Stimulated activated naive B cell treated with anti-CD40 and anti-IgM and Interleukin-4, amounts not matched to agents 10 μg/mL and 1 μg/mL and 100 μg/mL, for 72 hours (primary cell): Measurements from ENCODE around the gene FHIT.
A peak's percentile ranks its signal among the peaks of the same experiment; 100 is the strongest.
"Not testable (repeated sequence)": the region's sequence is repeated elsewhere in the genome, so short reads cannot be mapped to it uniquely, and the experiment has no call there.

Experiments used
- ATAC-seq, 2 donors: fragments of 150-1000 bp; cut with Tn5 transposase; replicated peaks; 2 replicates each; pipeline ENCODE4 v1.10.0; 2021; ENCODE audit warnings: moderate library complexity in 1 of 2
- DNase-seq: peaks from one replicate; pipeline ENCODE4 v3.0.0; 2021
- H3K27ac Mint-ChIP-seq: one replicate; pipeline ENCODE4 v1.8.0; 2022; ENCODE audit warnings: mild to moderate bottlenecking, mixed read lengths
- H3K27me3 Mint-ChIP-seq, 2 donors: one replicate each; pipeline ENCODE4 v1.8.0; 2022; ENCODE audit warnings: mixed read lengths in 2 of 2
- H3K36me3 Mint-ChIP-seq, 2 donors: one replicate each; pipeline ENCODE4 v1.8.0; 2022; ENCODE audit warnings: mixed read lengths in 2 of 2, mild to moderate bottlenecking in 1 of 2
- H3K4me1 Mint-ChIP-seq, 2 donors: one replicate each; pipeline ENCODE4 v1.8.0; 2022; ENCODE audit warnings: mixed read lengths in 2 of 2, mild to moderate bottlenecking in 1 of 2
- H3K4me3 Mint-ChIP-seq, 2 donors: one replicate each; pipeline ENCODE4 v1.8.0; 2022; ENCODE audit warnings: mild to moderate bottlenecking in 2 of 2, mixed read lengths in 2 of 2, moderate library complexity in 1 of 2
- H3K9me3 Mint-ChIP-seq, 2 donors: one replicate each; pipeline ENCODE4 v1.8.0; 2022; ENCODE audit warnings: mixed read lengths in 2 of 2, mild to moderate bottlenecking in 1 of 2

The FHIT gene

GRCh38 chr3:61029194-61029593 lies 222.1 kb downstream of the FHIT start:
- DNase-seq = no peak
- Mint-ChIP-seq H3K4me3 (no peak overlapping the region), H3K27ac (no peak overlapping the region), H3K27me3 (no peaks in the 10 kb centered on the region), H3K36me3 (peaks cover 0 to 3% of the 10 kb centered on the region in 2 donors), H3K9me3 (peaks cover 0 to 4% of the 10 kb centered on the region in 2 donors), H3K4me1 (peaks cover 0 to 2% of the 10 kb centered on the region in 2 donors)
- no peak for ATAC-seq

DNA sequence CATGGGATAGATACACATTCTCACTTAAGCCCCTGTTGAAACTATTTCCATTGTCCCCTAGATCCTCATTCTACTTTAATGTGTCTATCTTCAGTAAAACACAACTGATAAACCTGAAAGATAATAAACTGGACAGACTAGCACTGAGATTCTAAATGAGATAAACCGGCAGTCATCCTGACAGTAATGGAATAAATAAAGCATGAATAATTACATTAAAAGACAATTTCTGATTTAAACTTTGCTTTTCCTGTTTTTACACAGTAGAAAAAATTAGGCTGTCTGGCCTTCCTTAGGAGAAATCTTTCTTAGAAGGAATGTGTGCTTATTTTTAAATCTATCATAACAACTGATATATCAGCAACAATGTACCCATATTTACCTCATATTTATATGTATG lies 232.4 kb downstream of the FHIT start:
- Mint-ChIP-seq H3K9me3 (peaks cover 19% of the 10 kb centered on the region in 2 donors), H3K4me3 (no peak overlapping the region), H3K4me1 (no peaks in the 10 kb centered on the region), H3K36me3 (peaks cover 16 to 18% of the 10 kb centered on the region in 2 donors), H3K27ac (no peak overlapping the region), H3K27me3 (no peaks in the 10 kb centered on the region)
- no peak for DNase-seq
- no peak for ATAC-seq

- H3K27ac Mint-ChIP-seq, ATAC-seq, DNase-seq, H3K4me3 Mint-ChIP-seq, H3K27me3 Mint-ChIP-seq, H3K4me1 Mint-ChIP-seq: not testable (repeated sequence)
- Mint-ChIP-seq H3K9me3 (peaks cover 5 to 12% of the 10 kb centered on the region in 2 donors), H3K36me3 (peaks cover 14 to 16% of the 10 kb centered on the region in 2 donors)
Observed at GRCh38 chr3:61017028-61017427, 234.2 kb downstream of the FHIT start.

DNA sequence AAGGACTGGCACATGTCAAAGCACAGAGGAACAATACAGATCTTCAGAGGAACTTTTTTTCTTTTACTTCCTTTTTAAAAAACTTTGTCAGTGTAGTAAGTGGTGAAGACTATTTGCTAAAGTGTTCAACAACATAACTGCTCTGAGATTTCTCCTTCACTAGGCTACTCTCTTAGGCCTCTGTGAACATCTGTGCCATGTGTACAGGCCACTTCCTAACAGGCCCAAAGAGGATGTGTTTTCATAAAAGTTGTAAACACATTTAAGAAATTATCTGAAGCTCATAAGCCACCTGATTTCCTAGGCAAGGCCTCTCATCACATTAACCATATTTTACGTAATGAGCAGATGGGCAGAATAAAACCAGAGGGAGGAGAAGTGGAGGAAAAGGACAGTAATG lies 235.4 kb downstream of the FHIT start:
- peaks cover 0 to 4% of the 10 kb centered on the region in 2 donors for H3K9me3 Mint-ChIP-seq
- H3K4me3 Mint-ChIP-seq = no peak overlapping the region
- no peaks in the 10 kb centered on the region for H3K27me3 Mint-ChIP-seq
- DNase-seq = no peak
- H3K4me1 Mint-ChIP-seq = no peaks in the 10 kb centered on the region
- ATAC-seq = no peak
- no peak overlapping the region for H3K27ac Mint-ChIP-seq
- H3K36me3 Mint-ChIP-seq = peaks cover 7 to 8% of the 10 kb centered on the region in 2 donors

DNA sequence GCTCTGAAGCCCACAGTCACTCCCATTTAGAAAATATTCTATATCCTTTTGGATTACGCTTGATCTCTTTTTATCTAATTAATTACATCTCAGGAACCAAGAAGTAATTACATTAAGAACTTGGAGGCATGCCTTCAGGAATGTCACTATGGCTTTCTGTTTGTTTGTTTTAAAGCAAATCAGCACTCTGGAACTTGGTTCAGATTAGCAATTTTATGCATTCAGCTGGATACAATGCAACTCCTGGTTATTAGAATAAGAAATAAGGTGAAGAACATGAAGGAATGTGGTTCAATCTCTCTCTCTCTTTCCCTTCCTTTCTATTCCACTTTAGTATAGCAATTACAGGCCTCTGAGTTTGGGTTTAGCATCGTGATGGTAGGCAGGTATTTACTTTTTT lies 235.8 kb downstream of the FHIT start:
- Mint-ChIP-seq H3K4me1 (no peaks in the 10 kb centered on the region), H3K9me3 (peaks cover 0 to 1% of the 10 kb centered on the region in 2 donors), H3K27ac (no peak overlapping the region), H3K4me3 (no peak overlapping the region), H3K36me3 (peaks cover 4 to 5% of the 10 kb centered on the region in 2 donors), H3K27me3 (no peaks in the 10 kb centered on the region)
- ATAC-seq = no peak
- no peak for DNase-seq

DNA sequence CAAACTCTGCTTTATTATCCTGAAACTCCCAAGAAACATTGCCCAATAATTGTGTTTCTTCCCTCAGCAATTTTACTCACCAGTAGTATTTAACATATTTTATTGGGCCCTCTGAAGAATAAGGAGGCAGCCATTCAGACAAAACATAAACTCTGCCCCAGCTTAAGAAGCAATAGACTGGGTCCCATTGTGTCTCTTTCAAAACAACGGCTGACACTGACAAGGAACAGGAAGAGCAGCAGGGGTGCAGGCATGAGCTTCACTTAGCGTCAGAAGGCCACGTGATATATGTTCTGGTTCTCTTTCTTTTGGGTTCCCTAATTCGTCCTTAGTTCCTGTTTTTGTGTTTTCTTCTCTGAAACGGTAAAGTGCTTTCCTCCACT lies 242.3 kb downstream of the FHIT start:
- no peaks in the 10 kb centered on the region for H3K27me3 Mint-ChIP-seq
- H3K4me1 Mint-ChIP-seq = peaks cover 17 to 26% of the 10 kb centered on the region in 2 donors
- peak overlapping the region; percentile 50 to 58 for H3K4me3 Mint-ChIP-seq
- ATAC-seq (peak; percentile 96 to 97), DNase-seq (peak; percentile 3)
- H3K9me3 Mint-ChIP-seq = peaks cover 4 to 6% of the 10 kb centered on the region in 2 donors
- H3K27ac Mint-ChIP-seq = peak overlapping the region; percentile 90
- H3K36me3 Mint-ChIP-seq = peaks cover 2 to 10% of the 10 kb centered on the region in 2 donors

DNA sequence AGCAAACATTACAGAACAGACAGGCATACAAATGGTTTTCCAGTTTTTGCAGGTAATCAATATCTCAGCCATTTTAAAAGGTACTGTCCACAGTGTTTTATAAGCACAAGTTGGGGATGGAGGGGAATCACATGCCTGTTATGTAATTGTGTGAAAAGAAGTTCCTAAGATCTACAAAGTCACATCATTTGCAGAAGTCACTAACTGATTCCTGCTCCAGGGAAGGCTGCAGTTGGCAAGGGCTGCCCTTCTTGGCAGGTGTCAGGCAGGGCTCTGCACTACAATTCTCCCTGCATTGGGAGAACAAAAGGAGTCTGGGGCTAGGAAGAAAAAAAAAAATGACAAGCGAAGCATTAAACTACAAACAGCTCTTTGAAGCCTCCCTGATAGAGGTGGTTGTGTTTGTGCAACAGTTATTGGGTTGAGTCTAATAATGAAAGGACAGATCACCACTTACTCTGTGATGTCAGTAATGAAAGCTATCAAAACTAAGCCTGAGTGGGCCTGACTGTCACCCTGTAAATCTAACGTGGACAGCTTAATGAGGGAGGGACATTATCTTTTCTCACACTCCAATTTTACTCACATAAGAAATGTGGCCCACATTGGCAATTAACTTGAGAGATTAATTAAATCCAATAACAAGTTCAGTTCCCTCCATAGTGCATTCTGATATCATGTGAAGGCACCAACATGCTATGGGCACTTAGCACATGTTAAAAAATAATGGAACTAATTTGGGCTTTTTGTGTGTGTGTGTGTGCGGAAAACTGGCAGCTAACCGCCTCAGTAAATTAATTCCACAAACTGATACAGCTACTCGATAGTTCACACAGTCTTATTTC lies 242.9 kb downstream of the FHIT start:
- Mint-ChIP-seq H3K36me3 (peaks cover 2 to 10% of the 10 kb centered on the region in 2 donors), H3K4me3 (peak overlapping the region in 1 of 2 donors; percentile 50), H3K27ac (peak overlapping the region; percentile 90), H3K9me3 (peaks cover 4 to 6% of the 10 kb centered on the region in 2 donors), H3K4me1 (peaks cover 17 to 26% of the 10 kb centered on the region in 2 donors), H3K27me3 (no peaks in the 10 kb centered on the region)
- DNase-seq (no peak), ATAC-seq (no peak)

- DNase-seq = no peak
- Mint-ChIP-seq H3K4me3 (no peak overlapping the region), H3K9me3 (peaks cover 4 to 6% of the 10 kb centered on the region in 2 donors), H3K27me3 (no peaks in the 10 kb centered on the region), H3K36me3 (peaks cover 2 to 10% of the 10 kb centered on the region in 2 donors), H3K4me1 (peaks cover 17 to 26% of the 10 kb centered on the region in 2 donors), H3K27ac (peak overlapping the region; percentile 70)
- no peak for ATAC-seq
Observed at GRCh38 chr3:61005591-61005990, 245.7 kb downstream of the FHIT start.

- Mint-ChIP-seq H3K27ac (no peak overlapping the region), H3K36me3 (peaks cover 0 to 3% of the 10 kb centered on the region in 2 donors), H3K4me3 (no peak overlapping the region), H3K9me3 (peaks cover 0 to 1% of the 10 kb centered on the region in 2 donors), H3K27me3 (no peaks in the 10 kb centered on the region), H3K4me1 (no peaks in the 10 kb centered on the region)
- DNase-seq = no peak
- ATAC-seq = no peak
Observed at GRCh38 chr3:60998858-60999257, 252.4 kb downstream of the FHIT start.

DNA sequence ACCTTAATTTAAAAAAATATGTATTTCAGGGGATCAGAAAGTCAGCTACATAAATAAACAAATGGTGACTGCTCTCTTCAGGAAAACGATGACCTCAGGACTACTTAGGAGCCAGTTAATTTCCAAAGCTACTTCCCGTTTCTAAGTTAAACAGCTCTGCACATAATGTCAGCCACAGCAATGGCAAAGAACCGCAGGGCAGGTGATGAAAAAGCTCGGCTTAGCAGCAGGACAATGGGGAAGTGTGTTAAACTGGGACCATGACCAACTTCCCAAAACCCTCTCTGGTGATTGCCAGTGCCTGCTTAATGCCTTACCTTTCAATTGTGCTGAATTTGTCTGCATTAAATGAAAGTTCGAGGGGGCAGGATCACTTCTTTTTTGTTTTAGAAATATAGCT lies 258.9 kb downstream of the FHIT start:
- ATAC-seq (peak in 1 of 2 donors; percentile 33), DNase-seq (no peak)
- Mint-ChIP-seq H3K27me3 (no peaks in the 10 kb centered on the region), H3K36me3 (peaks cover 3 to 6% of the 10 kb centered on the region in 2 donors), H3K27ac (no peak overlapping the region), H3K4me1 (peaks cover 0 to 2% of the 10 kb centered on the region in 2 donors), H3K9me3 (peaks cover 0 to 4% of the 10 kb centered on the region in 2 donors), H3K4me3 (no peak overlapping the region)

- H3K27ac Mint-ChIP-seq = no peak overlapping the region
- DNase-seq (no peak), ATAC-seq (no peak)
- H3K4me1 Mint-ChIP-seq = peaks cover 0 to 2% of the 10 kb centered on the region in 2 donors
- peaks cover 3 to 10% of the 10 kb centered on the region in 2 donors for H3K36me3 Mint-ChIP-seq
- H3K27me3 Mint-ChIP-seq = no peaks in the 10 kb centered on the region
- no peak overlapping the region for H3K4me3 Mint-ChIP-seq
- peaks cover 4 to 6% of the 10 kb centered on the region in 2 donors for H3K9me3 Mint-ChIP-seq
Observed at GRCh38 chr3:60990442-60990730, 260.9 kb downstream of the FHIT start.

DNA sequence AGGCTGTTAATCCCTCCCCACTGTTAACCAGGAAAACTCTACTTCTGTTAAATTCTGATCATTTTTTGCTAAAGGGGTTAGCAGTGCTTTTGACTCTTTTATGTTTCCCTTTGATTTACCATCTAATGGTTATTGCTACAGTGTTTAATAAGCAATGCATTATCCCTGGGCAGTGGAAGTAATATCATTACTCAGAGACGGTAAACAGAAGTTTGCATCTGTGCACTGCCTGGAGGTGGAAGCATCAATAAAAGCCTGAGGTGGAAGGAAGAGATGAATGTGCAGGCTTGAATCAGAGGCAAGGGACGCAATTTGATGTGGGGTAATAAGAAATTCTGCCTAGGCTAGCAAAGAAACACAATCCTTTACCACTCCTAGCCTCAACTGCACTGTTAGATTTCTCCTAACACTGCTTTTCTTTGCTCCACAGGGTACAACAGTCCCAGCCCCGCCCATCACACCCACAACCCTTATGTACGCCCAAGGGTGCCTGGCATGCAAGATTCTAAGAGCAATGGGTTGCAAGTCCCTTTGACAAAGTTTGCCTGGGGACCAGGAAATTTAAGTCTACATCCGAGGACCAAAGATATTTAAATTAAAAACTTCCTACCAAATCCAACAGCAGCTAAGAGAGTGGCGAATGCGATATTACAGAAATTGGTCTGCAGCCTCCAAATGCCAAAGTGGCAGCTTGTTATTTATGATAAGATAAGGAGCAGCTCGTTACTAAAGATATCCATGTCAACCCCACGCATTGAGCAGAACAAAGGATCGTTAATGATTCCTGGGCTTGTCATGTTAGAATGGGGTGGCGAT lies 261.4 kb downstream of the FHIT start:
- no peak for ATAC-seq
- H3K4me1 Mint-ChIP-seq = peaks cover 0 to 2% of the 10 kb centered on the region in 2 donors
- no peak overlapping the region for H3K4me3 Mint-ChIP-seq
- no peak overlapping the region for H3K27ac Mint-ChIP-seq
- no peak for DNase-seq
- H3K36me3 Mint-ChIP-seq = peaks cover 7 to 10% of the 10 kb centered on the region in 2 donors
- H3K9me3 Mint-ChIP-seq = peaks cover 4 to 6% of the 10 kb centered on the region in 2 donors
- no peaks in the 10 kb centered on the region for H3K27me3 Mint-ChIP-seq

GRCh38 chr3:60987191-60987590 lies 264.1 kb downstream of the FHIT start:
- not testable (repeated sequence) for H3K27ac Mint-ChIP-seq, H3K4me3 Mint-ChIP-seq, DNase-seq, H3K9me3 Mint-ChIP-seq, H3K36me3 Mint-ChIP-seq, H3K27me3 Mint-ChIP-seq, ATAC-seq, H3K4me1 Mint-ChIP-seq

GRCh38 chr3:60986552-60986951 lies 264.7 kb downstream of the FHIT start:
- H3K4me3 Mint-ChIP-seq = no peak overlapping the region
- no peak overlapping the region for H3K27ac Mint-ChIP-seq
- H3K36me3 Mint-ChIP-seq = peaks cover 7 to 11% of the 10 kb centered on the region in 2 donors
- peaks cover 4 to 6% of the 10 kb centered on the region in 2 donors for H3K9me3 Mint-ChIP-seq
- H3K4me1 Mint-ChIP-seq = peaks cover 0 to 4% of the 10 kb centered on the region in 2 donors
- ATAC-seq = no peak
- DNase-seq = no peak
- no peaks in the 10 kb centered on the region for H3K27me3 Mint-ChIP-seq
